Activated CD8-positive, alpha-beta memory T cell treated with anti-CD3 and anti-CD28 coated beads, Interleukin-2, amount 50 U/mL, for 24 hours (primary cell): ENCODE measurements around the gene TERT.

ENCODE experiments used
- DNase-seq: peaks from one replicate; pipeline ENCODE4 v3.0.0-alpha.2; 2020; ENCODE audit errors: extremely low read depth

Gene TERT

DNA sequence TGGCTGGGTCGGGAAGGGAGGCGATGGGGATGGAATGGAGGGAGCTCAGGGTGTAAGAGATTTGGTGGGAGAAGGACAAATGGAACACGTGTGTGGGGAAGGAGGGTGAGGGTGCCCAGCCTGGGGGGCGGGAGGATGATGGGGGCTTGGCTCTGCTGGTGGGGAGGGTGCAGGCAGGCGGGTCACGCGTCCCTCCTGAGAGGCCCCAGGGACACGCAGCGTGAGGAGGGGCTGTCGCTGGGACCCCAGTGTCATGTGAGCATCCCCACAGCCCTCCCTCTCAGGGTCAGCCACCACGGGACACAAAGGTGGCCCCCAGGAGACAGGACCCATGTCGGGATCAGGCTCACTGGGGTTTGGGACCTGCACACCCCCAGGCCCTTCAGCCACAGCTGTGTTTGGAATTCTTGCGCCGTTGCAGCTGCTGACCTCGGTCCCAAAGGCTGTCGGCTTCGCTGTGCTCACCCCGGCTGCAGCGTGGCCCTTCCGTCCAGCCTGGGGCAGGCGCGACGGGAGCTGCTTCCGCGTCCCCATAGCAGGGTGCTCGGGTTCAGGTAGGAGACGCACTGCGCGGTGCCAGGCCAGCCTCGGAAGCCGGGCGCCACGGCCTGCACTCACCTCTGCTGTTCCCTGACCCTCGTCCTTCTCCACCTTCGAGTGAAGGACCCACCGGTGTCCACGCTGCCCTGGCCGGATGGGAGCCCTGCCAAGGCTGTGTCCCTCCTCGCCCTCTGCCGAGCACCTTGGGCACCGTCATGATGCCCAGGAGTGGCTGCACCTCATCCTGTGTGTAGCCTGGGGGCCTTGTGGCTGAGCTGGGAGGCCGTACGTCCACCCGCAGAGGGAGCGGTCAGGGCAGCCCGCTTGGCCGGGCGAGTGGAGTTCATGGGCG lies 88.1 kb downstream of the TERT start:
- no peak for DNase-seq

- no peak for DNase-seq
These were observed 89.3 kb downstream of the TERT start for GRCh38 chr5:1205255-1206180.

DNA sequence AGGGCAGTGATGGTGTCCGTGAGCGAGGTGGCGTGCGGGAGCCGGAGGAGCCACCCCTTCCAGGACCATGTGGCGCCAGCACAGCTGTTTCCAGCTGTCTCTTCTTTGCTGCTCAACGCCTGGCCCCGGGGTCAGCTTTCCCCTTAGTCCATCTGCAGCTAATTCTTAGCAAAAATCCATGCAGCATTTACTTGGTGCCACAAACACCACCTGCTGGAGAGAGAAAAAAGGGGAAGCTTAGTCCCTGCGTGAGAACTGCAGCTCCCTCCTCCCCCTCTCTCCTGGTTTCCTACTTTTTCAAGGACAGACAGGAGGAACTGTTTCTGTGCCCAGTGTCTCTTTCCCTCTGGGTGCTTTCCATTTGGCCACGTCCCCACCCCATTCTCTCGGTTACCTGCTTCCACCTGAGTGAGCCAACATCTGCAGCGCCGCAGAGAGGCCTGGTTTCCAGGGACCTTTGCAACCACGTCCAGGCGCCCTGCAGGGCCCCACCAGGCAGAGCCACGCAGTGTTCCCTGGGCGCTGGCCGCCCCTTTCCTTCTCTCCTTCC lies 90.1 kb downstream of the TERT start:
- no peak for DNase-seq

- no peak for DNase-seq
These were observed 90.7 kb downstream of the TERT start for GRCh38 chr5:1203968-1204692.

- no peak for DNase-seq
These were observed 91.4 kb downstream of the TERT start for GRCh38 chr5:1203311-1203967.
